ENCODE measurements around the gene CREB3L4. TPM values are rescaled to one million over a fixed set of nuclear protein-coding genes. Genes with fewer than 3 reads are reported as not detected.

The CREB3L4 gene
- polyA plus RNA-seq, 2 of the 4 experiments (the other 2 are of a cell fraction): 10.1 to 14.3 TPM

DNA sequence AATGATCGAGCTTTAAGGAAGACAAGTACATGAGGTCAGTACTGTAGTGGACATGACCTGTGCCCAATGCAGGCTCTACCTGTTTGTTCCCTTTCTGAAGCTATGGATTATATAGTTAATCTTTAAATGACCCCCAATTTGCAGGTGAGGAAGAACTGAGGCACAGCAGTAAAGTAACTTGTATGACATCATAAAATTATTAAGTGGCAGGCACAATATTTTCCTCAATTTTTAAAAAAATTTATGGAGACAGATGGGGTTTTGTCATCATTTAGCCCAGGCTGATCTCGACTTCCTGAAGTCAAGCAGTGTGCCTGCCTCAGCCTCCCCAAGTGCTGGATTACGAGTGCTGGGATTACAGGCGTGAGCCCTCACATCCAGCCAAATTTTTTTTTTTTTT is 41.3 kb upstream of the CREB3L4 start (continued):
- TF ChIP-seq MYC (IDR thresholded peaks at IDR 0.05; ENCODE audit: borderline replicate concordance, low read length) (no peak), POLR2AphosphoS2 (conservative IDR thresholded peaks at IDR 0.05; ENCODE audit: low read length) (no peak), RARB (CRISPR knock-in tag; IDR thresholded peaks at IDR 0.05) (no peak), PHF8 (IDR thresholded peaks at IDR 0.05; ENCODE audit: borderline replicate concordance, low read depth) (no peak), RAD21 (conservative IDR thresholded peaks at IDR 0.05 in 1 of 2, IDR thresholded peaks at IDR 0.05 in 1 of 2) (no peak), FOSL2 (IDR thresholded peaks at IDR 0.05) (no peak), FOSL2 (CRISPR knock-in tag; IDR thresholded peaks at IDR 0.05) (no peak)
- TF ChIP-seq, protein P1, sequence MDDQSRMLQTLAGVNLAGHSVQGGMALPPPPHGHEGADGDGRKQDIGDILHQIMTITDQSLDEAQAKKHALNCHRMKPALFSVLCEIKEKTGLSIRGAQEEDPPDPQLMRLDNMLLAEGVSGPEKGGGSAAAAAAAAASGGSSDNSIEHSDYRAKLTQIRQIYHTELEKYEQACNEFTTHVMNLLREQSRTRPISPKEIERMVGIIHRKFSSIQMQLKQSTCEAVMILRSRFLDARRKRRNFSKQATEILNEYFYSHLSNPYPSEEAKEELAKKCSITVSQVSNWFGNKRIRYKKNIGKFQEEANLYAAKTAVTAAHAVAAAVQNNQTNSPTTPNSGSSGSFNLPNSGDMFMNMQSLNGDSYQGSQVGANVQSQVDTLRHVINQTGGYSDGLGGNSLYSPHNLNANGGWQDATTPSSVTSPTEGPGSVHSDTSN (IDR thresholded peaks at IDR 0.05): no peak

DNA sequence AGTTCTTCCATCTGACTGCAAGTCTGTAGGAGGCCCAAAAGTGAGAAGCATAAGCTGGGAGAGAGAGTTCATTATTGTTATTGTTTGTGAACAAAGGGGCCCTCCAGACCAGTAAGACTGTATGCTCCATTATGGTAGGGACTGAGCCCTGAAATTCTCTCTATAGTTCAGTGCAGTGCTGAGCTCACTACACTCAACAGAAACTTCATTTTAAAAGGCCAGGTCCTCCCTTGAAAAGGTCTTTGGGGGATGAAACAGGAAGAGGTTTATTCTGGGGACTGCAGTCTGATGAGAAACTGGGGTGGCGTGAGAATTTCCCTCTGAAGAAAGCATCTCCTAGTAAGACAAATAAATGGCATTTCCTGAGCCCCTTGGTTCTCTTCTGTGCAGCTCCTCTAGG is 39.5 kb upstream of the CREB3L4 start:
- Histone ChIP-seq H3K4me3 (no peak overlapping the region), H3K4me1 (peaks cover 5% of the 10 kb centered on the region; the same call in 1 of the 3 replicates), H3K9me3 (no peaks in the 10 kb centered on the region), H3K4me2 (no peak overlapping the region), H3K27ac (no peak overlapping the region)
- ATAC-seq (no peak), DNase-seq (ENCODE audit: low read depth in 1 of 2, low spot score in 1 of 2) (no peak), FAIRE-seq (no peak)
- ChIA-PET CTCF (interaction anchor here (1.2 to 6.1 kb wide), 3 partner anchors 17 to 575 kb away, joined by 3 to 39 read pairs (median 9); partner anchors contain the start of genes DENND4B and RAB13), POLR2A (no interaction called here)
- WGBS (ENCODE audit: missing lambda C conversion rate): 100% methylated on average over 1 of the region's 1 CpG
- no peak for TF ChIP-seq HOXB5 (CRISPR knock-in tag; IDR thresholded peaks at IDR 0.05)
- no peak for TF ChIP-seq MAFK (IDR thresholded peaks at IDR 0.05; ENCODE audit: partially characterized antibody)
- no peak for TF ChIP-seq ZSCAN20 (CRISPR knock-in tag; IDR thresholded peaks at IDR 0.05)
- no peak for TF ChIP-seq EP300 (IDR thresholded peaks at IDR 0.05)
- no peak for TF ChIP-seq ZFP36 (IDR thresholded peaks at IDR 0.05; ENCODE audit: borderline replicate concordance, partially characterized antibody)
- no peak for TF ChIP-seq SREBF2 (IDR thresholded peaks at IDR 0.05)
- no peak for TF ChIP-seq SMC3 (IDR thresholded peaks at IDR 0.05)
- TF ChIP-seq FOSL2 (IDR thresholded peaks at IDR 0.05): no peak
- no peak for TF ChIP-seq FOSL2 (CRISPR knock-in tag; IDR thresholded peaks at IDR 0.05)
- TF ChIP-seq KDM1A (IDR thresholded peaks at IDR 0.05; ENCODE audit: low read depth): no peak
- TF ChIP-seq ZC3H11A (IDR thresholded peaks at IDR 0.05): no peak
- TF ChIP-seq TP53 (CRISPR knock-in tag; IDR thresholded peaks at IDR 0.05): no peak
- TF ChIP-seq JUN (IDR thresholded peaks at IDR 0.05): no peak
- no peak for TF ChIP-seq PHF8 (IDR thresholded peaks at IDR 0.05; ENCODE audit: borderline replicate concordance, low read depth)

DNA sequence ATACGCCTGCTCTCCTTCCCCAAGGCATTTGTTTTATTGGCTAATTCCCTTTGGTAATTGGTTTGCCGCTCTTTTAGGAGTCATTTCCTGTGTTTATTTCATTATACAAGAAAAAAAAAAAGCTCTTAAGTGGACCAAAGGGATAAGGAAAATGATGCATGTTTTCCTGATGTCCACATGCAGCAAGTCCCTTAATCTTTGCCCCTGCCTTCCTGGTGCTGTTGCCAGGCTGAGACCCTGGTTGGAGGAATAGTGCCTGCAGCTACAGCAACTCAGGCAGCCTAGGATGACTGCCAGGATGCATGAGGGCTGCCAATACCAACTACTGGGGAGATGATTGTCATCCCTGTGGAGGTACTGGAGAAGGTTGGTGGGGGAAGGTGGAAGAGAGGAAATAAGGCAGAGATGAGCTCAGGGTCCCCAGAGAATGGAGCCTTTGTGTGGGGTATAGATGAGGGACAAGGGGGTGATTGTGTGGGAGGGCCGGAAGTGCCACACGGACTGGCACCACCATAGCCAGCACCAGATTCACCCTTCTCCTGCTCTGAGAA is 38.8 kb upstream of the CREB3L4 start:
- Histone ChIP-seq H3K9me3 (no peaks in the 10 kb centered on the region), H3K4me2 (no peak overlapping the region), H3K4me1 (peaks cover 5% of the 10 kb centered on the region; the same call in 1 of the 3 replicates), H3K27ac (no peak overlapping the region), H3K4me3 (no peak overlapping the region)
- 78% methylated on average over 4 of the region's 4 CpGs for WGBS (ENCODE audit: missing lambda C conversion rate)
- no peak for TF ChIP-seq NFE2L2 (conservative IDR thresholded peaks at IDR 0.05; ENCODE audit: low read length)
- no peak for TF ChIP-seq JUN (IDR thresholded peaks at IDR 0.05)
- TF ChIP-seq, protein P2, sequence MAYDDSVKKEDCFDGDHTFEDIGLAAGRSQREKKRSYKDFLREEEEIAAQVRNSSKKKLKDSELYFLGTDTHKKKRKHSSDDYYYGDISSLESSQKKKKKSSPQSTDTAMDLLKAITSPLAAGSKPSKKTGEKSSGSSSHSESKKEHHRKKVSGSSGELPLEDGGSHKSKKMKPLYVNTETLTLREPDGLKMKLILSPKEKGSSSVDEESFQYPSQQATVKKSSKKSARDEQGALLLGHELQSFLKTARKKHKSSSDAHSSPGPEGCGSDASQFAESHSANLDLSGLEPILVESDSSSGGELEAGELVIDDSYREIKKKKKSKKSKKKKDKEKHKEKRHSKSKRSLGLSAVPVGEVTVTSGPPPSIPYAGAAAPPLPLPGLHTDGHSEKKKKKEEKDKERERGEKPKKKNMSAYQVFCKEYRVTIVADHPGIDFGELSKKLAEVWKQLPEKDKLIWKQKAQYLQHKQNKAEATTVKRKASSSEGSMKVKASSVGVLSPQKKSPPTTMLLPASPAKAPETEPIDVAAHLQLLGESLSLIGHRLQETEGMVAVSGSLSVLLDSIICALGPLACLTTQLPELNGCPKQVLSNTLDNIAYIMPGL (CRISPR knock-in tag; IDR thresholded peaks at IDR 0.05; ENCODE audit: borderline replicate concordance): no peak
- TF ChIP-seq EHF (CRISPR knock-in tag; IDR thresholded peaks at IDR 0.05): no peak
- TF ChIP-seq EP300 (IDR thresholded peaks at IDR 0.05): no peak
- no peak for TF ChIP-seq MYC (IDR thresholded peaks at IDR 0.05; ENCODE audit: borderline replicate concordance, low read length)
- no peak for TF ChIP-seq HOXB13 (CRISPR knock-in tag; IDR thresholded peaks at IDR 0.05; ENCODE audit: low read depth)
- TF ChIP-seq CHD4 (IDR thresholded peaks at IDR 0.05; ENCODE audit: borderline replicate concordance): no peak
- no peak for TF ChIP-seq KDM1A (IDR thresholded peaks at IDR 0.05; ENCODE audit: low read depth)
- TF ChIP-seq RNF2 (IDR thresholded peaks at IDR 0.05; ENCODE audit: borderline replicate concordance, low read depth): no peak
- no peak for TF ChIP-seq MAFK (IDR thresholded peaks at IDR 0.05; ENCODE audit: partially characterized antibody)
- TF ChIP-seq FOXS1 (CRISPR knock-in tag; IDR thresholded peaks at IDR 0.05): no peak
- TF ChIP-seq SREBF2 (IDR thresholded peaks at IDR 0.05): no peak
- TF ChIP-seq RAD21 (conservative IDR thresholded peaks at IDR 0.05 in 1 of 2, IDR thresholded peaks at IDR 0.05 in 1 of 2): no peak
- TF ChIP-seq ZFP36 (IDR thresholded peaks at IDR 0.05; ENCODE audit: borderline replicate concordance, partially characterized antibody): no peak
- TF ChIP-seq ZSCAN20 (CRISPR knock-in tag; IDR thresholded peaks at IDR 0.05): no peak
- TF ChIP-seq, protein P3, sequence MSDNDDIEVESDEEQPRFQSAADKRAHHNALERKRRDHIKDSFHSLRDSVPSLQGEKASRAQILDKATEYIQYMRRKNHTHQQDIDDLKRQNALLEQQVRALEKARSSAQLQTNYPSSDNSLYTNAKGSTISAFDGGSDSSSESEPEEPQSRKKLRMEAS (IDR thresholded peaks at IDR 0.05): no peak
- no peak for FAIRE-seq
- POLR2A ChIA-PET: interaction anchor here (1.4 kb wide), 1 partner anchor 17 kb away, joined by 5 read pairs; the partner anchor contains the start of gene DENND4B
- DNase-seq (ENCODE audit: low read depth in 1 of 2, low spot score in 1 of 2): no peak
- CTCF ChIA-PET: interaction anchor here (1.0 to 6.1 kb wide), 5 partner anchors 15 to 576 kb away, joined by 3 to 39 read pairs (median 5); partner anchors contain the start of genes DENND4B and RAB13
- no peak for ATAC-seq
